IPS DF 6.9 (cell line): ENCODE data around the gene COLEC11.
"Not testable (repeated sequence)": the region's sequence is repeated elsewhere in the genome, so short reads cannot be mapped to it uniquely, and the experiment has no call there.

Experiments
- DNase-seq: peaks from one replicate; pipeline ENCODE4 v3.0.0-alpha.2; 2013; ENCODE audit warnings: low read depth, low spot score
- H3K27ac ChIP-seq: one replicate; pipeline ENCODE4 v1.5.1; 2013; ENCODE audit warnings: low read length, control low read depth
- H3K27me3 ChIP-seq: 2 replicates; pipeline ENCODE4 v1.6.1; 2013; ENCODE audit warnings: mild to moderate bottlenecking, low read length; ENCODE audit not compliant: control insufficient read depth, insufficient read depth
- H3K36me3 ChIP-seq: 2 replicates; pipeline ENCODE4 v1.6.1; 2013; ENCODE audit warnings: low read length; ENCODE audit not compliant: control insufficient read depth, insufficient read depth
- H3K4me1 ChIP-seq: 2 replicates; pipeline ENCODE4 v1.6.1; 2013; ENCODE audit warnings: low read length; ENCODE audit not compliant: control insufficient read depth, insufficient read depth
- H3K4me3 ChIP-seq: 2 replicates; pipeline ENCODE4 v1.5.1; 2013; ENCODE audit warnings: mild to moderate bottlenecking, low read length
- H3K9me3 ChIP-seq: 2 replicates; pipeline ENCODE4 v1.6.1; 2013; ENCODE audit warnings: low read length, inconsistent platforms; ENCODE audit not compliant: control insufficient read depth, insufficient read depth
- WGBS: extraction: QIAGEN DNeasy Blood & Tissue Kit; methylation state at CpG from one replicate; pipeline ENCODE4 v1.1.7; 2013; ENCODE audit warnings: mixed read lengths, missing lambda C conversion rate; ENCODE audit not compliant: insufficient read length, insufficient coverage; 5-methylcytosine and 5-hydroxymethylcytosine counted together

Gene COLEC11

GRCh38 chr2:3594493-3595281 is at the start of gene COLEC11:
Gene COLEC11 (plus strand): TSS chr2:3595112. CDS start chr2:3604341, 9,229 bp downstream.
- Histone ChIP-seq H3K9me3 (no peaks in the 10 kb centered on the region), H3K27ac (no peak within 1 kb of the TSS), H3K4me3 (no peak within 1 kb of the TSS), H3K27me3 (peaks cover 1% of the 10 kb centered on the region; the same call in 1 of the 2 replicates), H3K36me3 (no peaks in the 10 kb centered on the region), H3K4me1 (0 out of 2 replicates have a peak, but pooled peaks cover 1% of the 10 kb centered on the region)
- no CpG with 5 or more reads among the region's 40 CpGs for WGBS
- DNase-seq, result no peak

- Histone ChIP-seq H3K4me3 (no peak overlapping the region), H3K4me1 (no peaks in the 10 kb centered on the region), H3K27me3 (no peaks in the 10 kb centered on the region), H3K36me3 (peaks cover 46% of the 10 kb centered on the region), H3K27ac (no peak overlapping the region), H3K9me3 (no peaks in the 10 kb centered on the region)
- no CpG with 5 or more reads among the region's 10 CpGs for WGBS
- DNase-seq, result no peak
Measured at GRCh38 chr2:3545788-3546478, 49.0 kb upstream of the COLEC11 start.

GRCh38 chr2:3547915-3548314 is 47.0 kb upstream of the COLEC11 start:
- Histone ChIP-seq H3K4me1 (no peaks in the 10 kb centered on the region), H3K9me3 (no peaks in the 10 kb centered on the region), H3K4me3 (no peak overlapping the region), H3K27me3 (no peaks in the 10 kb centered on the region), H3K36me3 (peaks cover 52% of the 10 kb centered on the region), H3K27ac (no peak overlapping the region)
- no CpG with 5 or more reads among the region's 2 CpGs for WGBS
- DNase-seq, result no peak

- Histone ChIP-seq H3K27me3 (no peaks in the 10 kb centered on the region), H3K27ac (no peak overlapping the region), H3K9me3 (no peaks in the 10 kb centered on the region), H3K4me1 (no peaks in the 10 kb centered on the region), H3K36me3 (peaks cover 35% of the 10 kb centered on the region), H3K4me3 (no peak overlapping the region)
- no peak for DNase-seq
- no CpG with 5 or more reads among the region's 10 CpGs for WGBS
Measured at GRCh38 chr2:3553946-3554345, 41.0 kb upstream of the COLEC11 start.

GRCh38 chr2:3557639-3558204 is 37.2 kb upstream of the COLEC11 start:
- peaks cover 1% of the 10 kb centered on the region; the same call in 1 of the 2 replicates for H3K4me1 ChIP-seq
- H3K4me3 ChIP-seq, result peak overlapping the region; percentile 89
- no peaks in the 10 kb centered on the region for H3K9me3 ChIP-seq
- DNase-seq, result no peak
- H3K27me3 ChIP-seq, result no peaks in the 10 kb centered on the region
- H3K36me3 ChIP-seq, result peaks cover 14% of the 10 kb centered on the region
- H3K27ac ChIP-seq, result no peak overlapping the region
- WGBS, result no CpG with 5 or more reads among the region's 40 CpGs

- DNase-seq, result peak; percentile 98
- Histone ChIP-seq H3K9me3 (no peaks in the 10 kb centered on the region), H3K27me3 (no peaks in the 10 kb centered on the region), H3K4me1 (peaks cover 1% of the 10 kb centered on the region; the same call in 1 of the 2 replicates), H3K27ac (no peak within 1 kb of the TSS), H3K36me3 (peaks cover 14% of the 10 kb centered on the region), H3K4me3 (peak within 1 kb of the TSS; percentile 89)
- WGBS, result no CpG with 5 or more reads among the region's 67 CpGs
Measured at GRCh38 chr2:3558205-3559014, 36.5 kb upstream of the COLEC11 start, which contains the start of gene RNASEH1. Gene RNASEH1 (minus strand): TSS chr2:3558333. CDS start chr2:3558260, 73 bp downstream.

GRCh38 chr2:3563521-3563976 is 31.4 kb upstream of the COLEC11 start:
- H3K9me3 ChIP-seq, result no peaks in the 10 kb centered on the region
- no CpG with 5 or more reads among the region's 5 CpGs for WGBS
- no peak for DNase-seq
- H3K27me3 ChIP-seq, result no peaks in the 10 kb centered on the region
- H3K4me3 ChIP-seq, result no peak overlapping the region
- H3K4me1 ChIP-seq, result peaks cover 1% of the 10 kb centered on the region; the same call in 1 of the 2 replicates
- H3K36me3 ChIP-seq, result no peaks in the 10 kb centered on the region; the same call in 1 of the 2 replicates
- no peak overlapping the region for H3K27ac ChIP-seq

GRCh38 chr2:3565117-3565516 is 29.8 kb upstream of the COLEC11 start:
- Histone ChIP-seq H3K4me1 (no peaks in the 10 kb centered on the region), H3K4me3 (no peak overlapping the region), H3K27ac (no peak overlapping the region), H3K36me3 (no peaks in the 10 kb centered on the region; the same call in 1 of the 2 replicates), H3K9me3 (no peaks in the 10 kb centered on the region), H3K27me3 (no peaks in the 10 kb centered on the region)
- no peak for DNase-seq
- no CpG with 5 or more reads among the region's 6 CpGs for WGBS

GRCh38 chr2:3566806-3567205 is 28.1 kb upstream of the COLEC11 start:
- no peaks in the 10 kb centered on the region for H3K27me3 ChIP-seq
- no peak overlapping the region for H3K4me3 ChIP-seq
- H3K36me3 ChIP-seq, result no peaks in the 10 kb centered on the region; the same call in 1 of the 2 replicates
- H3K4me1 ChIP-seq, result no peaks in the 10 kb centered on the region
- no peak overlapping the region for H3K27ac ChIP-seq
- H3K9me3 ChIP-seq, result no peaks in the 10 kb centered on the region
- no CpG with 5 or more reads among the region's 9 CpGs for WGBS
- DNase-seq, result no peak

GRCh38 chr2:3569656-3570055 is 25.3 kb upstream of the COLEC11 start:
- not testable (repeated sequence) for H3K9me3 ChIP-seq, H3K36me3 ChIP-seq, H3K4me1 ChIP-seq, DNase-seq, H3K27ac ChIP-seq, H3K27me3 ChIP-seq, H3K4me3 ChIP-seq
- no CpG with 5 or more reads among the region's 23 CpGs for WGBS
